Measurements from ENCODE around the gene NXNL2.
A peak's percentile ranks its signal among the peaks of the same experiment; 100 is the strongest.

Gene NXNL2

GRCh38 chr9:88531920-88532698, 2.9 kb upstream of the NXNL2 start:
- DNase-seq (ENCODE audit: low spot score) = peak; percentile 79

- peak; percentile 45 for DNase-seq (ENCODE audit: low spot score)
Measured at GRCh38 chr9:88533951-88534455, 975 bp upstream of the NXNL2 start.

GRCh38 chr9:88535226-88536022, 446 bp downstream of the NXNL2 start:
- DNase-seq (ENCODE audit: low spot score) = peak; percentile 49

- no peak for DNase-seq (ENCODE audit: low spot score)
Measured at GRCh38 chr9:88536023-88536324, 996 bp downstream of the NXNL2 start.

- no peak for DNase-seq (ENCODE audit: low spot score)
Measured at GRCh38 chr9:88536951-88537760, 2.2 kb downstream of the NXNL2 start.

- DNase-seq (ENCODE audit: low spot score) = peak; percentile 36
Measured at GRCh38 chr9:88537761-88538091, 2.7 kb downstream of the NXNL2 start.

GRCh38 chr9:88538311-88539085, 3.5 kb downstream of the NXNL2 start:
- no peak for DNase-seq (ENCODE audit: low spot score)

- no peak for DNase-seq (ENCODE audit: low spot score)
Measured at GRCh38 chr9:88539246-88539645, 4.3 kb downstream of the NXNL2 start.

GRCh38 chr9:88540251-88540763, 5.3 kb downstream of the NXNL2 start:
- no peak for DNase-seq (ENCODE audit: low spot score)

GRCh38 chr9:88544245-88544644, 9.3 kb downstream of the NXNL2 start:
- no peak for DNase-seq (ENCODE audit: low spot score)

- DNase-seq (ENCODE audit: low spot score) = no peak
Measured at GRCh38 chr9:88551546-88552137, 16.7 kb downstream of the NXNL2 start.

GRCh38 chr9:88553350-88553749, 18.4 kb downstream of the NXNL2 start:
- no peak for DNase-seq (ENCODE audit: low spot score)

- DNase-seq (ENCODE audit: low spot score) = no peak
Measured at GRCh38 chr9:88555268-88555980, 20.4 kb downstream of the NXNL2 start.

GRCh38 chr9:88559661-88560060, 24.7 kb downstream of the NXNL2 start:
- DNase-seq (ENCODE audit: low spot score) = no peak

GRCh38 chr9:88567870-88568269, 32.9 kb downstream of the NXNL2 start:
- no peak for DNase-seq (ENCODE audit: low spot score)

- no peak for DNase-seq (ENCODE audit: low spot score)
Measured at GRCh38 chr9:88571419-88571818, 36.4 kb downstream of the NXNL2 start.

GRCh38 chr9:88572684-88573083, 37.7 kb downstream of the NXNL2 start:
- DNase-seq (ENCODE audit: low spot score) = no peak

- no peak for DNase-seq (ENCODE audit: low spot score)
Measured at GRCh38 chr9:88574953-88575352, 40.0 kb downstream of the NXNL2 start.

- no peak for DNase-seq (ENCODE audit: low spot score)
Measured at GRCh38 chr9:88577256-88578120, 42.5 kb downstream of the NXNL2 start.
